Measurements from ENCODE around the gene LARGE1. TPM values are rescaled to one million over a fixed set of nuclear protein-coding genes. Genes with fewer than 3 reads are reported as not detected.

The LARGE1 gene
- total RNA-seq, 1 experiment from 2014 or later = 24.8 TPM

DNA sequence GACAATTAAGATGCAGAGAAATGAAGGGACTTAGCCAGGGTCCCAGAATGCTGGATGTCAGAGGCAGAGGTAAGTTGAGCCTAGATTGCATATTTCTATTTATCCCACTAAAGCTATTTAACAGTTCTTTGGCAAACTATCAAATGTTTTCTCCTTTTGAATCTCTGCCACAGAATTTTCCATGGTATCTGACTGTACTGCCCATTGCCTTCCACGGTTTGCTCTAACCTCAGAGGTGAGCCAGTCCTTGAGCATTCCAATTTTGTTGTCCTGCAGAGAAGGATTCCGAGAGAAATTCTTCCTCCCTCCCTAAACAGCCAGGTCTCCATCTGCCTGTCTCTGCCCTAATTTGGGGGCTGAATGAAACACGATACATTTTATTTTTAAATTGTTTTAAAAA, 493.8 kb downstream of the LARGE1 start:
- Histone ChIP-seq H3K9me3 (replicated peaks) (no peaks in the 10 kb centered on the region), H3K27me3 (replicated peaks) (no peaks in the 10 kb centered on the region), H3K4me1 (replicated peaks) (peaks cover 15% of the 10 kb centered on the region), H3K36me3 (no peaks in the 10 kb centered on the region), H3K27ac (no peak overlapping the region), H3K4me3 (no peak overlapping the region)
- no peak for DNase-seq (ENCODE audit: low read depth in 1 of 2, low spot score in 2 of 2)

GRCh38 chr22:33421859-33422258, 498.4 kb downstream of the LARGE1 start:
- Histone ChIP-seq H3K4me3 (no peak overlapping the region), H3K36me3 (no peaks in the 10 kb centered on the region), H3K27ac (no peak overlapping the region), H3K27me3 (replicated peaks) (no peaks in the 10 kb centered on the region), H3K4me1 (replicated peaks) (peaks cover 4% of the 10 kb centered on the region), H3K9me3 (replicated peaks) (no peaks in the 10 kb centered on the region)
- DNase-seq (ENCODE audit: low read depth in 1 of 2, low spot score in 2 of 2) = no peak

GRCh38 chr22:33418484-33418883, 501.8 kb downstream of the LARGE1 start:
- Histone ChIP-seq H3K9me3 (replicated peaks) (no peaks in the 10 kb centered on the region), H3K27me3 (replicated peaks) (no peaks in the 10 kb centered on the region), H3K4me3 (no peak overlapping the region), H3K36me3 (no peaks in the 10 kb centered on the region), H3K27ac (no peak overlapping the region), H3K4me1 (replicated peaks) (no peaks in the 10 kb centered on the region)
- no peak for DNase-seq (ENCODE audit: low read depth in 1 of 2, low spot score in 2 of 2)

GRCh38 chr22:33415401-33415800, 504.9 kb downstream of the LARGE1 start:
- DNase-seq (ENCODE audit: low read depth in 1 of 2, low spot score in 2 of 2) = no peak
- H3K9me3 ChIP-seq (replicated peaks) = no peaks in the 10 kb centered on the region
- no peaks in the 10 kb centered on the region for H3K4me1 ChIP-seq (replicated peaks)
- no peaks in the 10 kb centered on the region for H3K27me3 ChIP-seq (replicated peaks)
- H3K36me3 ChIP-seq = no peaks in the 10 kb centered on the region
- H3K4me3 ChIP-seq = no peak overlapping the region
- no peak overlapping the region for H3K27ac ChIP-seq

GRCh38 chr22:33409079-33409478, 511.2 kb downstream of the LARGE1 start:
- H3K4me3 ChIP-seq = no peak overlapping the region
- no peaks in the 10 kb centered on the region for H3K4me1 ChIP-seq (replicated peaks)
- no peak for DNase-seq (ENCODE audit: low read depth in 1 of 2, low spot score in 2 of 2)
- H3K27me3 ChIP-seq (replicated peaks) = no peaks in the 10 kb centered on the region
- no peak overlapping the region for H3K27ac ChIP-seq
- no peaks in the 10 kb centered on the region for H3K36me3 ChIP-seq
- H3K9me3 ChIP-seq (replicated peaks) = no peaks in the 10 kb centered on the region

- Histone ChIP-seq H3K27ac (no peak overlapping the region), H3K36me3 (no peaks in the 10 kb centered on the region), H3K9me3 (replicated peaks) (no peaks in the 10 kb centered on the region)
Observed at GRCh38 chr22:33405194-33405593, 515.1 kb downstream of the LARGE1 start.

DNA sequence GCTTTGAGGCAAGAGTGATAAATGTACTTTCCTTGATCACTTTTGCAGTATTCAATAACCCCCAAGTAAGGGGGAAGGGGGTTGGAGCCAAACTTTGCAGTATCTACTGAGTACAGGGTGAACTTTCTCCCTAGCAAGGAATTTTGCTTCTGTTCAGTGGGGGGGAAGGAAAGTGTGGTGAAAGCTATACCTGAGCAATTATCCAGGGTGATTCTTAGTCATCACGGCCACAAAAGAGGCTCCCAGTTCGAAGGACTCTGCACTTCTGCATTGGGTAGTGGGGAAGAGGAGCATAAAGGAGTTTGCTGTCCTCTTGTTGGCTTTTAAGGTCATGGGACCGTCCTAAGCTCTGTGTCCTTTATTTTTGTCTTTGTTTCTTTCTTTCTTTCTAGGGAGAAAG, 515.6 kb downstream of the LARGE1 start:
- no peaks in the 10 kb centered on the region for H3K36me3 ChIP-seq
- H3K27me3 ChIP-seq (replicated peaks) = no peaks in the 10 kb centered on the region
- no peak overlapping the region for H3K4me3 ChIP-seq
- DNase-seq (ENCODE audit: low read depth in 1 of 2, low spot score in 2 of 2) = no peak
- H3K4me1 ChIP-seq (replicated peaks) = no peaks in the 10 kb centered on the region
- H3K27ac ChIP-seq = no peak overlapping the region
- H3K9me3 ChIP-seq (replicated peaks) = no peaks in the 10 kb centered on the region

More at GRCh38 chr22:33405194-33405593, 515.1 kb downstream of the LARGE1 start:
- no peaks in the 10 kb centered on the region for H3K27me3 ChIP-seq (replicated peaks)
- H3K4me3 ChIP-seq = no peak overlapping the region
- H3K4me1 ChIP-seq (replicated peaks) = no peaks in the 10 kb centered on the region
- no peak for DNase-seq (ENCODE audit: low read depth in 1 of 2, low spot score in 2 of 2)

DNA sequence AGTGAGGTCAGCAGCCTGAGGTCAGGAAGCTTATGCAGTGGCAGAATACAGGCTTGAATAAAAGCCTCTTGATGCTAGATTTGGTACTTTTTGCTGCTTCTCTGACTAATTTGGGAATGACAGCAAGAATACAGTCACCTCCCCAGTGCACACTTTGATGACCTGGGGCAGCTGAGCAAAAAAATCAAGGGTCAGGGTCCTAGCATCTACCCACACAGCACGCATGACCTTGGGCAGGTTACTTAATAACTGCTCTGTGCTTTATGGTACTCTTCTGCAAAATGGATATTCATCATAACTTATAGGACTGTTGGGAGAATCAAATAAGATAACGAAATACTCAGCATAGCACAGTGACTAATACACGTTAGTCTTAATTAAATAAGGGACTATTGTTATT, 518.0 kb downstream of the LARGE1 start:
- Histone ChIP-seq H3K36me3 (no peaks in the 10 kb centered on the region), H3K4me1 (replicated peaks) (no peaks in the 10 kb centered on the region), H3K9me3 (replicated peaks) (no peaks in the 10 kb centered on the region), H3K4me3 (no peak overlapping the region), H3K27me3 (replicated peaks) (no peaks in the 10 kb centered on the region), H3K27ac (no peak overlapping the region)
- no peak for DNase-seq (ENCODE audit: low read depth in 1 of 2, low spot score in 2 of 2)

- Histone ChIP-seq H3K36me3 (no peaks in the 10 kb centered on the region), H3K27ac (no peak overlapping the region)
- DNase-seq (ENCODE audit: low read depth in 1 of 2, low spot score in 2 of 2) = peak in 1 of 2 experiments; percentile 16
Observed at GRCh38 chr22:33401291-33401690, 519.0 kb downstream of the LARGE1 start.

DNA sequence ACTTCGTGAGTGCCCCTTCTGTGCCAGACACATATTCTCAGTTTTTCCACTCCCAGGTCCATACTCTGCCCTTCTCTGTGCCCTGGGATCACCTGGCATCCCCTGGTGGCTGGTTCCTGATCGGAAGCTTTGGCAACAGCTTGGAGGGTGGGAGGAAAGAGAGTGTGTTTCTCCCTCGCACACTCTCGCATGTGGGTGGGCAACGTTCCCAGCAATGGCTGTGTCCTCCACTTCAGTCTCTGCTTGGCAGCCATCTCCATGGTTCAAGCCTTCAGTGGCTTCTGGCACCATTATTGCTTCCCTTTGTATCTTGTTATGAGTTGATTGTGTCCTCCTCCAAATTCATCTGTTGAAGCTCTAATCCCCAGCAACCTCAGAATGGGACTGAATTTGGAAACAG, 519.4 kb downstream of the LARGE1 start:
- no peak overlapping the region for H3K4me3 ChIP-seq
- no peaks in the 10 kb centered on the region for H3K36me3 ChIP-seq
- H3K27ac ChIP-seq = no peak overlapping the region
- DNase-seq (ENCODE audit: low read depth in 1 of 2, low spot score in 2 of 2) = no peak
- no peaks in the 10 kb centered on the region for H3K9me3 ChIP-seq (replicated peaks)
- no peaks in the 10 kb centered on the region for H3K4me1 ChIP-seq (replicated peaks)
- no peaks in the 10 kb centered on the region for H3K27me3 ChIP-seq (replicated peaks)

More at GRCh38 chr22:33401291-33401690, 519.0 kb downstream of the LARGE1 start:
- Histone ChIP-seq H3K4me3 (no peak overlapping the region), H3K27me3 (replicated peaks) (no peaks in the 10 kb centered on the region), H3K4me1 (replicated peaks) (no peaks in the 10 kb centered on the region), H3K9me3 (replicated peaks) (no peaks in the 10 kb centered on the region)

DNA sequence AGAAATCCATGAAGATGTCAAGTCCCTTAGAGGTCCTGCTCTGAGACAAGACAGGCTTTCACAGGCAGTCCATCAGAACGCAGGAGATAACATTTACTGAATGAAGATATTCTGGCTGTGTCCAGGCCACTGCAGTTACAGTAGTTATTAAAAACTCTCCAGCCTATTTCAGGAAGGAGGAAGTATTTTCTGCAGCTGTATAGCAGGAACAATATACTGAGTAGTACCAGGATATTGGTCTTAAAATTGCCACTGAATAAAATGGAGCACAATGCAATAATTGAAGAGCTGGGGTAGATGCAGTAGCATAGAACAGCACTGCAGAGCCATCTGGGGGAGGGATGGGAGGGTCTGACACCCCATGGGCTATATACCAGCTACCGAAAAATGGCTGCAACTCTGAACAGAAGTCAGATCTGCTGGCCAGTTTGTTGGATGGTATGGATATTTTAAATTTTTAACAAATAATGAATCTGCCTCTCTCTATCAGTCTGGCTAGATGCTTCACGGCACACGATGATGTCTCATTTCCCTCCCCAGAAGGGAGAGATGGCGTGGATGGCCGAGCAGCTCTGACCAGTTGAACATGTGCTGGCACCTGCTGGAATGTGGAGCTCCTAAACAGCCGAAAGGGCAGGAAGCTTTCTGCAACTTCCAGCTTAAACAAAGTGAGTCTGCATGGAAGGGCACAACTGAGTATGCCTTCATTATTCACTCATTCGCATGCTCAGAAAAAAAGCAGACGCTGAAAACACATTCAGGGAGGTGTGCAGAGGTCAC, 520.0 kb downstream of the LARGE1 start:
- Histone ChIP-seq H3K36me3 (no peaks in the 10 kb centered on the region), H3K27me3 (replicated peaks) (no peaks in the 10 kb centered on the region), H3K4me1 (replicated peaks) (no peaks in the 10 kb centered on the region), H3K27ac (no peak overlapping the region), H3K9me3 (replicated peaks) (no peaks in the 10 kb centered on the region), H3K4me3 (no peak overlapping the region)
- DNase-seq (ENCODE audit: low read depth in 1 of 2, low spot score in 2 of 2) = no peak

- no peaks in the 10 kb centered on the region for H3K27me3 ChIP-seq (replicated peaks)
- no peaks in the 10 kb centered on the region for H3K36me3 ChIP-seq
- H3K27ac ChIP-seq = no peak overlapping the region
- no peak overlapping the region for H3K4me3 ChIP-seq
- no peaks in the 10 kb centered on the region for H3K9me3 ChIP-seq (replicated peaks)
- no peaks in the 10 kb centered on the region for H3K4me1 ChIP-seq (replicated peaks)
- DNase-seq (ENCODE audit: low read depth in 1 of 2, low spot score in 2 of 2) = no peak
Observed at GRCh38 chr22:33397381-33397907, 522.8 kb downstream of the LARGE1 start.

- Histone ChIP-seq H3K4me1 (replicated peaks) (peaks cover 12% of the 10 kb centered on the region), H3K36me3 (no peaks in the 10 kb centered on the region)
- DNase-seq (ENCODE audit: low read depth in 1 of 2, low spot score in 2 of 2) = no peak
Observed at GRCh38 chr22:33393432-33393831, 526.8 kb downstream of the LARGE1 start.

GRCh38 chr22:33391298-33391697, 529.0 kb downstream of the LARGE1 start:
- Histone ChIP-seq H3K36me3 (no peaks in the 10 kb centered on the region), H3K4me3 (no peak overlapping the region), H3K9me3 (replicated peaks) (no peaks in the 10 kb centered on the region), H3K4me1 (replicated peaks) (peaks cover 12% of the 10 kb centered on the region), H3K27me3 (replicated peaks) (no peaks in the 10 kb centered on the region), H3K27ac (no peak overlapping the region)
- no peak for DNase-seq (ENCODE audit: low read depth in 1 of 2, low spot score in 2 of 2)

More at GRCh38 chr22:33393432-33393831, 526.8 kb downstream of the LARGE1 start:
- Histone ChIP-seq H3K27ac (no peak overlapping the region), H3K27me3 (replicated peaks) (no peaks in the 10 kb centered on the region), H3K9me3 (replicated peaks) (no peaks in the 10 kb centered on the region), H3K4me3 (no peak overlapping the region)

Data from SJSA1 (cell line).